Small intestine (tissue), 7 donors: ENCODE measurements around the gene COPG1. TPM values are rescaled to one million over a fixed set of nuclear protein-coding genes. Genes with fewer than 3 reads are reported as not detected.

Experiments used
- DNase-seq, 2 donors: peaks; one replicate each; pipeline versions ENCODE4 v3.0.0 to v3.0.0-alpha.2; 2013
- FAIRE-seq: peaks from 2 replicates; lab custom pipeline; 2012; peaks lifted over from hg19 to GRCh38; lab: Jason Lieb, UNC
- H3K27ac ChIP-seq, 3 donors: one replicate each; pipeline ENCODE4 v1.5.1; 2013; ENCODE audit warnings: low read length in 2 of 3, mild to moderate bottlenecking in 2 of 3, control low read depth in 1 of 3, inconsistent platforms in 1 of 3, low read depth in 1 of 3, moderate library complexity in 1 of 3
- H3K27me3 ChIP-seq, 3 donors: one replicate each; pipeline ENCODE4 v1.6.1; 2013; ENCODE audit warnings: low read length in 3 of 3, inconsistent platforms in 1 of 3; ENCODE audit not compliant: control insufficient read depth in 3 of 3, insufficient read depth in 3 of 3
- H3K36me3 ChIP-seq, 3 donors: one replicate each; pipeline ENCODE4 v1.6.1; 2013; ENCODE audit warnings: low read length in 3 of 3, inconsistent platforms in 1 of 3, low read depth in 1 of 3, mild to moderate bottlenecking in 1 of 3, moderate library complexity in 1 of 3; ENCODE audit not compliant: control insufficient read depth in 3 of 3, insufficient read depth in 2 of 3
- H3K4me1 ChIP-seq, 3 donors: one replicate each; pipeline ENCODE4 v1.6.1; 2013; ENCODE audit warnings: low read length in 2 of 3, inconsistent platforms in 1 of 3, low read depth in 1 of 3, mild to moderate bottlenecking in 1 of 3, moderate library complexity in 1 of 3; ENCODE audit not compliant: control insufficient read depth in 3 of 3, insufficient read depth in 2 of 3
- H3K4me3 ChIP-seq, 3 donors: one replicate each; pipeline ENCODE4 v1.5.1; 2013; ENCODE audit warnings: low read length in 3 of 3, control low read depth in 1 of 3, inconsistent platforms in 1 of 3, low read depth in 1 of 3, mild to moderate bottlenecking in 1 of 3, moderate library complexity in 1 of 3
- H3K9me3 ChIP-seq, 2 donors: one replicate each; pipeline ENCODE4 v1.6.1; 2013; ENCODE audit warnings: low read depth in 1 of 2, low read length in 1 of 2; ENCODE audit not compliant: control insufficient read depth in 2 of 2, insufficient read depth in 1 of 2
- WGBS, 3 donors: extraction: QIAGEN DNeasy Blood & Tissue Kit; methylation state at CpG; one replicate each; pipeline ENCODE4 v1.1.7; 2013; 5-methylcytosine and 5-hydroxymethylcytosine counted together
- polyA plus RNA-seq, 4 donors: library from polyadenylated mRNA; stranded (reverse) in 3 of 4; unstranded in 1 of 4; fragments of 200-250 nt in 3 of 4; fragments of 120-200 nt in 1 of 4; gene quantifications; one replicate each; pipeline versions ENCODE4 v1.2.1 to v1.2.3, GENCODE V29; 2013
- donor health status: healthy with polysubstance abuse.
- donor health status: control.
- donor health status: control.
- donor health status: Bipolar disorder and iron deficiency.
- donor health status: healthy.

COPG1 gene
- polyA plus RNA-seq, 4 donors, result 112 to 145 (median 135) TPM

DNA sequence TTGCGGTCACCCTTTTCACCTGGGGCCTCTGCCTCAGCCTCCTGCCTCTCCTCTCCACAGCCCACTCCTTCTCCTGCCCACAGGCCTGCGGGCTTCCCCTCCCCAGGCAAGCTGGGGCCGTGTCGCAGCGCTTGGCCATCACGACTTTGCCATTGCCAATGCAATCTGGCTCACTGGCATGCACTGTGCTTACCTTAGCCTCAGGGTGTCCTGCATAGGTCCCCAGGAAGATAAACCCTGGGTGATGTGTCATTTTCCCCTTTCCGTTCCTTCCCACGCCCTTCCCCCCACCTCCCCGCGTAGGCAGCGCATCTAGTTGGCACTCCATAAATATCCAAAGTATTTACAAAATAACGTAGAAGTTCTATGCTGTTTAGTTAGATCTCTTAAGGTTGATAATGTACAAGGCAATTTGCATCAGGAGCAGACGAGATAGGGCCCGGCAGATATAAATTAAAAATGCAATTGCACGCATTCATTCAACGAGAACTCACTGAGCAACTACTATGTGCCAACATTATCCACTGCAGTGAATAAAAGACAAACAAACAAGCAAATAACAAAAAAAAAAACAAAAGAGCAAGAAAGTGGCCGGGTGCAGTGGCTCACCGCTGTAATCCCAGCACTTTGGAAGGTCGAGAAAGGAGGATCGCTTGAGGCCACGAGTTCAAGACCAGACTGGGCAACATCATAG is 973 bp upstream of the COPG1 start:
- Histone ChIP-seq H3K4me1 (peaks cover 4 to 17% (median 8%) of the 10 kb centered on the region in 3 donors), H3K27me3 (no peaks in the 10 kb centered on the region), H3K9me3 (no peaks in the 10 kb centered on the region), H3K27ac (peak overlapping the region in 2 of 3 donors; percentile 84 to 85), H3K4me3 (peak overlapping the region; percentile 94 to 100 (median 97)), H3K36me3 (peaks cover 9 to 15% (median 10%) of the 10 kb centered on the region in 3 donors)
- DNase-seq (no peak), FAIRE-seq (no peak)
- WGBS, 3 donors, result 47 to 60% (median 53%) methylated on average over 21 of the region's 21 CpGs

GRCh38 chr3:129252748-129253147 is 3.3 kb downstream of the COPG1 start:
- peaks cover 4 to 12% (median 8%) of the 10 kb centered on the region in 3 donors for H3K4me1 ChIP-seq
- DNase-seq (no peak), FAIRE-seq (no peak)
- no peaks in the 10 kb centered on the region for H3K27me3 ChIP-seq
- peaks cover 24 to 57% (median 37%) of the 10 kb centered on the region in 3 donors for H3K36me3 ChIP-seq
- no peak overlapping the region for H3K27ac ChIP-seq
- 90 to 97% (median 94%) methylated on average over 4 of the region's 4 CpGs for WGBS, 3 donors
- H3K4me3 ChIP-seq, result no peak overlapping the region
- no peaks in the 10 kb centered on the region for H3K9me3 ChIP-seq

- WGBS, 3 donors, result 87 to 94% (median 93%) methylated on average over 11 to 12 of the region's 12 CpGs
- H3K9me3 ChIP-seq, result no peaks in the 10 kb centered on the region
- no peak overlapping the region for H3K27ac ChIP-seq
- no peaks in the 10 kb centered on the region for H3K27me3 ChIP-seq
- DNase-seq, result no peak
- H3K4me3 ChIP-seq, result no peak overlapping the region
- H3K4me1 ChIP-seq, result peaks cover 2 to 5% (median 2%) of the 10 kb centered on the region in 3 donors
- no peak for FAIRE-seq
- H3K36me3 ChIP-seq, result peaks cover 26 to 72% (median 40%) of the 10 kb centered on the region in 3 donors
Observed at GRCh38 chr3:129254536-129255230, 5.3 kb downstream of the COPG1 start.

- H3K27me3 ChIP-seq, result no peaks in the 10 kb centered on the region
Observed at GRCh38 chr3:129256270-129256669, 6.9 kb downstream of the COPG1 start.

GRCh38 chr3:129257609-129258008 is 8.2 kb downstream of the COPG1 start:
- no peak for FAIRE-seq
- Histone ChIP-seq H3K27ac (no peak overlapping the region), H3K4me3 (no peak overlapping the region), H3K4me1 (no peaks in the 10 kb centered on the region), H3K9me3 (no peaks in the 10 kb centered on the region), H3K36me3 (peaks cover 39 to 85% (median 46%) of the 10 kb centered on the region in 3 donors), H3K27me3 (no peaks in the 10 kb centered on the region)
- DNase-seq, result no peak
- WGBS, 3 donors, result 90 to 96% (median 95%) methylated on average over 11 of the region's 11 CpGs

More at GRCh38 chr3:129256270-129256669, 6.9 kb downstream of the COPG1 start:
- Histone ChIP-seq H3K4me1 (no peaks in the 10 kb centered on the region), H3K9me3 (no peaks in the 10 kb centered on the region), H3K4me3 (no peak overlapping the region), H3K36me3 (peaks cover 38 to 88% (median 49%) of the 10 kb centered on the region in 3 donors), H3K27ac (no peak overlapping the region)
- WGBS, 3 donors, result 87 to 92% (median 90%) methylated on average over 6 of the region's 6 CpGs
- FAIRE-seq (no peak), DNase-seq (no peak)

DNA sequence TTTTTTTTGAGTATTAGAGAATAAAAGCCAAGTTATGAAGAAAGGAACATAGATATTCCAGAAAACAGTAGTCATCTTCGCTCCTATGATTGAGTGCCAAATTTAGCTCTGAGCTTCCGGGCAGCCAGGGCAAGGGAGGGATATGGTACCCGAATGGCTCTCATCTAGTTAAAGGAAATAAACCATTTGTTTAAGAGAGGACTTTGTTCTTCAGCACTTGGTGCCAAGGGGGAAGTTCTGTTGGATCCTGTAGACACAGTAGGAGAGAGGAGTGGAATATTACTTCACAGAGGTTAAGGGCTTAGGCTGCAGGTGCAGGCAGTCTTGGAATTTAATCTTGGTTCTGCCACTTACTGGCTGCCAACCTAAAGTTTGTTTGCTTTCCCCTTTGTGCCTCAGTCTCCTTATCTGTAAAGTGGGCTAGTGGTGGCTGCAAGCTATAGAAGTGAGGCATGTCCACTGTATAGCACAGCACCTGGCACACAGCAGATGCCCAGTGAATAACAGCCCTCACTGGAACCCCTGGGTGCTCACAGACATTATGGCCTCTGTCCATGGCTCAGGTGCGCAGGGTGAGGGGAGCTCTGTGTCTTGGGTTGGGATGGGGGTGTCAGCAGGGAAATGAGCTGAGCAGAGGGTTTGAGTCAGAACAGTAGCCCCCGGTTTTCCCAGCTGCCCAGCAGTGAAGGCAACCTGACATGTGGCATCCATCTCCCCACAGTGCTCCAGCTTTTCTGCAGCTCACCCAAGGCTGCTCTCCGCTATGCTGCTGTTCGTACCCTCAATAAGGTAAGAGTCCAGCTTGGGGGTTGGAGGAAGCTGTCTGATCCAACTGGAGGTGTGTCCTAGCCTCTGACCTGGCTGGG is 10.4 kb downstream of the COPG1 start:
- Histone ChIP-seq H3K36me3 (peaks cover 44 to 88% (median 44%) of the 10 kb centered on the region in 3 donors), H3K4me3 (no peak overlapping the region), H3K27ac (peak overlapping the region in 1 of 3 donors; percentile 52), H3K27me3 (no peaks in the 10 kb centered on the region), H3K4me1 (no peaks in the 10 kb centered on the region), H3K9me3 (no peaks in the 10 kb centered on the region)
- FAIRE-seq, result no peak
- whole genome bisulfite sequencing, 3 donors, result 62 to 82% (median 73%) methylated on average over 7 of the region's 7 CpGs
- peak in 1 of 2 donors; percentile 85 for DNase-seq

DNA sequence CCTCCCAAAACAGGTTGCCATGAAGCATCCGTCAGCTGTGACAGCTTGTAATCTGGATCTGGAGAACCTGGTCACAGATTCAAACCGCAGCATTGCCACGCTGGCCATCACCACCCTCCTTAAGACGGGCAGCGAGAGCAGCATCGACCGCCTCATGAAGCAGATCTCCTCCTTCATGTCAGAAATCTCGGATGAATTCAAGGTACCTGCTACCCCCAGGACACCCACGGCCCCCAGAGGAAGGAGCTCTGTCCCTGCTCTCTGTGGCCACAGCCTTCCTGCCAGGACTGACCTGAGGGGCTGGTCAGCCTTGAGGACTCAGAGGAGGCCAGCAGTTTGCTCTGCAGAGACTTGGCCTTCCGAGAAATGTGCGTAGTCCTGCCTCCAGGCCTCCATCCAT is 11.2 kb downstream of the COPG1 start:
- Histone ChIP-seq H3K27me3 (no peaks in the 10 kb centered on the region), H3K9me3 (no peaks in the 10 kb centered on the region), H3K36me3 (peaks cover 46 to 88% (median 48%) of the 10 kb centered on the region in 3 donors), H3K4me3 (no peak overlapping the region), H3K4me1 (no peaks in the 10 kb centered on the region), H3K27ac (no peak overlapping the region)
- FAIRE-seq, result no peak
- DNase-seq, result no peak
- 97% methylated on average over 11 of the region's 11 CpGs for whole genome bisulfite sequencing, 3 donors

- WGBS, 3 donors, result 85 to 95% (median 86%) methylated on average over 2 to 3 of the region's 3 CpGs
- Histone ChIP-seq H3K9me3 (no peaks in the 10 kb centered on the region), H3K4me3 (no peak overlapping the region), H3K27me3 (no peaks in the 10 kb centered on the region), H3K27ac (no peak overlapping the region), H3K4me1 (no peaks in the 10 kb centered on the region), H3K36me3 (peaks cover 43 to 86% (median 44%) of the 10 kb centered on the region in 3 donors)
- no peak for DNase-seq
- no peak for FAIRE-seq
Observed at GRCh38 chr3:129261894-129262293, 12.5 kb downstream of the COPG1 start.
